ENCODE measurements around the gene TCOF1. TPM values are rescaled to one million over a fixed set of nuclear protein-coding genes. Genes with fewer than 3 reads are reported as not detected.

The TCOF1 gene
- total RNA-seq, 1 donor from 2014 or later, result 9.4 TPM

DNA sequence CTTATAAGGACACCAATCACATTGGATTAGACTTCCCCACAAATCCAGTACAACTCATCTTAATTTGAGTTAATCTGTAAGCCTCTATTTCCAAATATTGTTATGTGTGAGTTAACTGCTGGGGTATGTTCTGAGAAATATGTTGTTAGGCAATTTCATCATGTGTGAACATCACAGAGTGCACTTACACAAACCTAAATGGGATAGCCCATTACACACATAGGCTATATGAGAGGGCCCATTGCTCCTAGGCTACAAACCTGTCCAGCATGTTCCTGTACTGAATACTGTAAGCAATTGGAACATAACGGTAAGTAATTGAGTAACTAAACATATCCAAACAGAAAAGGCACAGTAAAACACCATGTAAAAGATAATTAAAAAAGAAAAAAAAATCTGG, 35.7 kb upstream of the TCOF1 start:
- FAIRE-seq (no peak), DNase-seq (ENCODE audit: low spot score in 2 of 2) (no peak)

DNA sequence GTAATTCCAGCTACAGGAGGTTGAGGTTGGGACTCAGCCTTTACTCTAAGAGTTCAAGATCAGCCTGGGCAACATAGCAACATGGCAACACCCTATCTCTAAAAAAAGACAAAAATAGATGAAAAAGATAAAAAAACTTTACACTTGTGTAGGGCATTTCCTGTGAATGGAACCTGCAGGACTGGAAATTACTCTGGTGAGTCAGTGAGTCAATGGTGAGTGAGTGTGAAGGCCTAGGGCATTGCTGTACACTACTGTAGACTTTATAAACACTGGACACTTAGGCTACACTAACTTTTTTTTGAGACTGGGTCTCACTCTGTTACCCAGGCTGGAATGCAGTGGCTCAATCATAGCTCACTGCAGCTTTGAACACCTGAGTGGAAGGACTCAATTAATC, 35.3 kb upstream of the TCOF1 start:
- DNase-seq (ENCODE audit: low spot score in 2 of 2) (no peak), FAIRE-seq (no peak)

DNA sequence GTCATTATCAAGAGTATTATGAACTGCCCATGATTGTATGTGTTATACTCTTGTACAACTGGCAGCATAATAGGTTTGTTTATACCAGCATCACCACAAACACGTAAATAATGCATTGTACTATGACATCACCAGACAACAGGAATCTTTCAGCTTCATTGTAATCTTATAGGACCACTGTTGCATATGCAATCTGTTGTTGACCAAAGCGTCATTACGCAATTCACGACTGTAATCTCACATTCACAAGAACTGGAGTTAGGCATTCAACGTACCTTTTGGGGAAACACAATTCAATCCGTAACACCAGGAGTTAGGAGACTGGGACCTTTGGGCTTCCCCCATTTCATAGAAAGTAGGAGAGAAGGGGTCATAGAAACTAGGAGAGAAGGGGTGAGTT, 34.4 kb upstream of the TCOF1 start:
- FAIRE-seq, result no peak
- DNase-seq (ENCODE audit: low spot score in 2 of 2), result no peak

DNA sequence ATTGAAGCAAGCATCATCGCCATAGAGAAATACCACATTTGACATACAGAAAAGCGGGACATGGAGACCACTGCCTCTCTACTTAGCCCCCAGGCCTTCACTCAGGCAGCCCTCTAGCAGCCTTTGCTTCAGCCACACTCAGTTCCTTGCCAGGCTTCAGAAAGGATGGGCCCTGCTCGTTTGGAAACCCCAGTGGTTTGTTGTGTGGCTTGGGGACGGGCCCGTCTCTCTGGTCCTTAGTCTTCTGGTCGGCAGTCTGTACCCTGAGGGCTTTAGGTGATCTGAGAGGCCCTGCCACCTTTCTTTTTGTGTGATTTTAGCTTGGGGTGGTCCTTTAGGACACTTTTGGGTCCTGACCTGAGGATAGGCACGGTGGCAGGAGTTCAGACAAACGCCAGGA, 33.7 kb upstream of the TCOF1 start:
- DNase-seq (ENCODE audit: low spot score in 2 of 2), result no peak

DNA sequence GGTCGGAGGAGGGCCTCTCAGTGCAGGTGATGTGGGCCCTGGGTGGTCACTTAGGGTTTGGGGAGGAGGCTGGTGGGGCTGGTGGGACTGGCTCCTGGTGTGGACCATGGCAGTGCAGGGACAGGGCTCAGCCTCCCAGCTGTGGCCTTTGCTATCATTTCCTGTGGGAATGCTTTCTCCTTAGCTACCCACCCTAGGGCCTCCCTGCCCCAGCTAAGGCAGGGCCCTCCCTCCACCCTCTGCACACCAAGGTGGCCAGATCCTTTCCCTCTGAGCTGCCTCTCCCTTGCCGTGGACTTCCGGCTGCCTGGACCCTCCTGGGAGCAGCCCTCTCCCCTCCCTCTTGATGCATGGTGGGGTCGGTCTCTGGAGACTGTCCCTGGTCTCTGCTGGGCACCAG, 32.1 kb upstream of the TCOF1 start:
- DNase-seq (ENCODE audit: low spot score in 2 of 2) (no peak), FAIRE-seq (no peak)

More for the DNA sequence above, 33.7 kb upstream of the TCOF1 start:
- FAIRE-seq, result no peak

DNA sequence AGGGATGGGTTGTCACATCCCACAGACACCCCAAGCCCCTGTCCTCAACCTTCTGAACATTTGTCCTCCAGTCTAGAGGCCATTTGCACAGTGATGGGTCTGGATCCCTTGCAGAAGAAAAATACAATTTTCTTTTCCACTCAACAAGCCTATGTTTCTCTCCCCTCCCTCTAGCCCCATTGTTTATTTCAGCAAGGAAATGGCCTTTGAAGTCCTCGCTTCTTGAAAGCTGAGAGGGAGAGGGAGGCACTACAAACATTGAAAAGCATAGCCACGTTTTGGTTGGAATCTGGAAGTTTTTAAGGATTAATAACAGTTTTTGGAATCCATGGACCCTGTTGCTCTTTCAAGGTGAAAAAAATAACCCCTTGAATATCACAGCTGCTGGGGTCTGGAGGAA, 30.8 kb upstream of the TCOF1 start:
- DNase-seq (ENCODE audit: low spot score in 2 of 2) (no peak), FAIRE-seq (no peak)

DNA sequence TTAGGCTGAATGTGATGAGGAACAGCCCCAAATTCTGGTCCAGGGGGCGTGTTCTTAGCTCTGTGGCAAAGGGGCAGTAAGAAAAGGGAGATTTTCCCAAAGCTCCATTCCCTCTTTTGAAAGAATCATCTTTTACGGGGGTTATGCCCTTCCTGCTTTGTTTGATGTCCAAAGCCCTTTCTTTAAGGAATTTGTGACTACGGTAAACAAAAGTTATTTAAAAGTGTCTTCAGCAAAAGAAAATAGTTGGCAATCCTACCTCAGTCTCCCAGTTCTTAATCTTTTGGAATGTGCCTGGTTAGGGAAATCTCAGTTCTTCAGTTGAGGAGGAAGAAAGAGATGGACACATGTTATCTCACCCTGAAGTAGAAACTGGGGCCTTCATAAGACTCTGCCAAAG, 30.4 kb upstream of the TCOF1 start:
- no peak for FAIRE-seq

DNA sequence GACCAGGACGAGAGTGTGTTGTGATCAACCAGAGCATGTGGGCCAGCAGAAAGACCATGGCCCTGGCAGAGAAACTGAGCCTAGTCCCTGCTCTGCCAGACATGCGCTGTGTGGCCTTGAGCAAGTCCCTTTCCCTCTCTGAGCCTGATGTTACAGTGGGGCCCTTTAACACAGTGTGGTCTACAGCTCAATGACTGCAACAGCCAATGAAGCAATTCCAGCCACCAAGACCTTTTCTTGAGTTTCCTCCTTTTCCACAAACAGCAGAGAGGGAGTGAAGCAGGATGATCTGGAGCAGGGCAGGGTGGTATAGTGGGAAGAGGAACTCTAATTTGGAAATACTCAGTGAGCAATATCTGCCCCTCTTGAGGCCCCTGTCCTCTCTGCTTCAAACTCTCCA, 29.0 kb upstream of the TCOF1 start:
- FAIRE-seq, result no peak
- DNase-seq (ENCODE audit: low spot score in 2 of 2), result no peak

More for the DNA sequence above, 30.4 kb upstream of the TCOF1 start:
- no peak for DNase-seq (ENCODE audit: low spot score in 2 of 2)

DNA sequence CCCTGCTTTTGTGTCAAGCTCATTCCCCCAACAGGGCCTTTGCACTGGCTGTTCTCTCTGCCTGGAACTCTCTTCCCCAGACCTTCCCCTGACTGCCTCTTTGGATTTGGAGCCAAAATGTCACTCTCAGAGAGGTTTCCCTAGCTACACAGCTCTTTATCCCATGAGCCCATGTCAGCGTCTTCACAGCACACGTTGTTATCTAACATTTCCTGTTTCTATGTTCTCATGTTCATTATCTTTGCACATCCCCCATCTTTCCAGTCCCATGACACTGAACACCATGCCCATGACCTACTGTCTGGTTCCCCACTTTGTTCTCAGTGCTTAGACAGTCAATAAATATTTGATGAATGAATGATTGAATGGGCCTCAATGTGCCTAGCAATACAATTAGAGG, 28.5 kb upstream of the TCOF1 start:
- DNase-seq (ENCODE audit: low spot score in 2 of 2) (no peak), FAIRE-seq (no peak)

DNA sequence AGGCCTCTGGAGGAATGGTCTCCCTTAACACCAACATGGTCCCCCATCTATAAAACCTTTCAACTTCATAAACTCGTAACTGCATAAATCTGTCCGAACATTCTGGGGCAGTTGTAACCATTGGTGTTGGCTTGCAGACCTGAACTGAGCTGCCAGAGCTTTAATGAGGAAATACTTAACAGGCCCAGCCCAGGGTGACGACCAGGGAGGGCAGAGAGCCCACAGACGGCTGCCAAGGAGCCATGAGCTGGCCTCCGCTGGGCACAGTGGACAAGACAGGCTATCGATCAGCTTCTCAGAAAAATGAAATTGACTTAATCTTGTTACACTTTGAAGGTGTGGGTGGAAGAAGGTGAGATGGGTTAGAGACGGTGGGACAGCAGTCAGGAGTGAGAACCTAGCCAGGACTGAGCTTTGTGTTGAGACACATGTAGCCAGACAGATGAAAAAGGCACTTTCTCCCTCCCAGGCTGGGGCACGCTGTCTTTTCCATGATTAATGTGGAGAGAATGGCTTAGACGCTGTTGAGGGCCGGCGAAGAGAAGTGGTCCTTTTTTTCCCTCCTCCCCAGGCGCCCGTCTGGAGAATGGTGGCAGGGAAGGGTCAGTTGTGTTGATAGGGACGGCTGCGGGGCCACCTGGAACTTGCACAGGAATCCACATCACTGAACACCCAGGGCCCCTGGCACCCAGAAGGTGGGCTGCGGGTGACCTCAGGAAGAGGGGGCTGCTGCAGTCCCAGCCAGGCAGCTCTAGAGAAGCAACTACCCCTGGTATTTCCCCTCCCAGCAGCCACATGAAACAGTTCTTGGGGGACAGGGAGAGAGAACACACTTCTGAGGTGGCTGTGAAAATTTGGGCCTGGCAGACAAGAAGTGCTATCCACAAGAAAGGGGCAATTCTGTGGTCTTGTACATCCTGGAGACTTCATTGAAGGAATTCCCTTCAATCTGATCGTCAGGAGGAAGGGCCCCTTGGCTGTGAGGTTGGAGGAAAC, 27.3 kb upstream of the TCOF1 start:
- FAIRE-seq, result no peak

DNA sequence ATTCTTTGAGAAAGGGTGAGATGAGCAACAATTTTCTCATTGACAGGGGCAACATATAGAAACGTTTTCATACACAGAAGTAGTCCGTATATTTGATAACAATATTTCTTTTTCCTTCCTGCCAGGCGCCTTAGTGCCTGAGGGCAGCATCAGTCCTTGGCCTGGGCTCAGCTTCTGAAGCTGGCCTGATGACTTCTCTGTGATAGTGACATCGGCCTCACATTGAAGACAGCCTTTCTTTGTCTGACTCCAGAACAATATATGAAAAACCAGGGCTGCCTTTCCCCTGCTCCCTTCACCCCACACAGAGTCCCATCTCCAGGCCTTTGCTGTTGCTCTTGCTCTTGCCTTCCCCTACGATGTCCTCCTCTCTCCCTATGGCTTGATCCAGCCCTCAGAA, 24.1 kb upstream of the TCOF1 start:
- FAIRE-seq (no peak), DNase-seq (ENCODE audit: low spot score in 2 of 2) (peak; percentile 32 to 44)

More for the DNA sequence above, 27.3 kb upstream of the TCOF1 start:
- no peak for DNase-seq (ENCODE audit: low spot score in 2 of 2)

DNA sequence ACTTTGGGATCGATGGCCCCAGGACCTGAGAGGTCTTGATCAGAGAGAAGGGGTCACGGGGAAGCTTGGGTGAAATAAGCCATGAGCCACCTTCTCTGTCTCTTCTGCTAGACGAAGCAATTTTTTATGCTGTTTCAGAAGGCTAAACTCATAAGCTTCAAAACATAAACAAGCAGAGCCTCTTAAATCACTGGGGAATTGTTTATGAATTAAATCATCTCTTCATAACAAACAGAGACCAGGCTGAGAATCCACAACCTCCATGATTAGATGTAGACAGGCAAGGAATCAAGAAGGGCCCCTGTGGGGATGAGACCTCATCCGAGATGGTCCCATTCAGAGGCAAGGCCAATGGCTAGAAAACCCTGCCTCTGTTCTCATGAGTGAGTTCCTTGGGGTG, 21.7 kb upstream of the TCOF1 start:
- DNase-seq (ENCODE audit: low spot score in 2 of 2) (no peak), FAIRE-seq (no peak)

DNA sequence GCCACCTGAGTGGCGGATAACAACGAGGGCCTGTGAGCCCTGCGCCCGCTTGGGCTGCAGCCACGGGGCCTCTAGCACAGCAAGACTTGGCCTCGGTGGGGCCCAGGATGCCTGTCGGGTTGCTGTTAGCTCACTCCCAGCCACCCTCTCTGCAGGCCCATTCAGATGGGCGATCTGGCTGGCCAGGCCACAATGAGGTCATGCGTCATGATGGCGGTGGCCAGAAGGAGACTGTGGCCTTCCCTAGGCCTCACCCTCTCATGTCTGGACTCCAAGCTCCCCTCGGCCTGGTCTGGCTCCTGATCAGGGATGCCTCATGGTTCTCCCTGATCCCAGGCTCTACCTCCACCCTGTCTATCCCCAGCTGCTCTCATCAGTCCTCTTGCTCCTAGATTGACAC, 19.0 kb upstream of the TCOF1 start:
- DNase-seq (ENCODE audit: low spot score in 2 of 2), result no peak
- no peak for FAIRE-seq

DNA sequence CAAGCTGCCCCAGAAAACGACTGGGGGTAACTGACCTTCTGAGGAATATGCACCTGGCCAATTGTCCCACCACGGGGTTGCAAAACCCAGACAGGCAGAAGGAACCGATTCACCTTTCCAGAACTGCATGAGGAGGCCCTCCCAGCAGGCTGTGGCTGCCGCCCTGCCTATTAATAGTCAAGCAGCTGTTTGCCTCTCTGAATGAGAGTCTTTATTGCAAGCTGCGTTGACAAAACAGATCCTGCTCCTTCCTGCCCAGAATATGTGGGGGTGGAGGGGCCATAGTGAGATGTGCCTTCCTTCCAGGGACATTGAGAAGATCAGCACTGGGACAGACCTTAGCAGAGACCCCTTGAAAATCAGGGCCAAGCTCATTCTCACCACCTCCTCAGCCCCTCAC, 18.3 kb upstream of the TCOF1 start:
- FAIRE-seq (no peak), DNase-seq (ENCODE audit: low spot score in 2 of 2) (peak in 1 of 2 donors; percentile 63)

DNA sequence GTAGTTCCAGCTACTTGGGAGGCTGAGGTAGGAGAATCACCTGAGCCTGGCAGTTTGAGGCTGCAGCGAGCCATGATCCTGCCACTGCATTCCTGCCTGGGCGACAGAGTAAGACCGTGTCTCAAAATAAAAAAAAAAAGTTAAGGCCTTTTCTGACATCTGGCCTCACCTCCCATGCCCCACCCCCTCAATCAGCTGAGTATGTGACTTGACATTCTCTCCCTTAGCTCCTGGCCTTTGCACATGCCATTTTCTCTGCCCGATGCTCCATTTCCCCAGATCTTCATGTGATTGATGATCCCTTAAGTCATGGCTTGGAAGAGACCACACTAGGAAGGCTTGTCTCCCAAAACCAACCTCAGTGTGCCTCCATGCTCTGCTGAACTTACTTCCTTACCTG, 17.7 kb upstream of the TCOF1 start:
- FAIRE-seq (no peak), DNase-seq (ENCODE audit: low spot score in 2 of 2) (no peak)

DNA sequence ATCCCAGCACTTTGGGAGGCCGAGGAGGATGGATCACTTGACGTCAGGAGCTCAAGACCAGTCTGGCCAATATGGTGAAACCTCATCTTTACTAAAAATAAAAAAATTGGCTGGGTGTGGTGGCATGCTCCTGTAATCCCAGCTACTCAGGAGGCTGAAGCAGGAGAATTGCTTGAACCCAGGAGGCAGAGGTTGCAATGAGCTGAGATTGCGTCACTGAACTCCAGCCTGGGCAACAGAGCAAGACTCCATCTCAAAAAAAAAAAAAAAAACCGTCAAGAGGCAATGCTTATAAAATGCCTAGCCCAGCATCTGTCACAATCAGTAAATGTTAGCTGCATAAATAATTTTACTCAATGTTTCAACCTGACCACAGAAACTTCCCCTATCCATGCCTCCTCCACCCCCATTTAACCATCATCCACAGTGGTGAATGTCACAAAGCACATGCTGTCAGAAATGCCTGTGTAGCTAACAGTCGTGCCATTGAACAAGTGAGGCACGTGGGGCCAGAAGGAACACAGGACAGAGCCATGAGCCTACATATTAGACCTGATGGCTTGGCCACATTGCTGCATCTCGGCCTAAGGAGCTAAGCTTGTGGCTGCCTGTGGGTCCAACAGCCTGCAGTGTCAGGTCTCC, 16.8 kb upstream of the TCOF1 start:
- FAIRE-seq, result no peak
- DNase-seq (ENCODE audit: low spot score in 2 of 2), result no peak

DNA sequence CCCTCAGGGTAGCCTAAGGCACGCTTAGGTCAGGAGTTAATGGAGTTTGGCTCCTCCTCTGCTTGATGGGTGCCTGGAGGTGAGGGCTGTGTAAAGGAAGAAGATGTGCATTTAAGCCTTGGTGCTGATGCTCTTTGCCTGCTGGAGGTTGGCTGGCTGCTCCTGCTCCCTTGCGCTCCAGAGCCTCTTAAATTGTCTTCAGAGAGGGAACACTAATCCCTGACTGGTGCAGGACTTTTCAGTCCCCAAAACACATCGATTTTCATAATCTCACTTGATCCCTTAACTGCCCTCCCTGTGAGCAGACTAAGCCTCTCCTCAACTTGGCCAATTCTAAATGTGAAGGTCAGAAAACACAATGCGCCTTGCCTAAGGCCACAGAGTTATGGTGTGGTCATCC, 16.2 kb upstream of the TCOF1 start:
- DNase-seq (ENCODE audit: low spot score in 2 of 2) (no peak), FAIRE-seq (no peak)

DNA sequence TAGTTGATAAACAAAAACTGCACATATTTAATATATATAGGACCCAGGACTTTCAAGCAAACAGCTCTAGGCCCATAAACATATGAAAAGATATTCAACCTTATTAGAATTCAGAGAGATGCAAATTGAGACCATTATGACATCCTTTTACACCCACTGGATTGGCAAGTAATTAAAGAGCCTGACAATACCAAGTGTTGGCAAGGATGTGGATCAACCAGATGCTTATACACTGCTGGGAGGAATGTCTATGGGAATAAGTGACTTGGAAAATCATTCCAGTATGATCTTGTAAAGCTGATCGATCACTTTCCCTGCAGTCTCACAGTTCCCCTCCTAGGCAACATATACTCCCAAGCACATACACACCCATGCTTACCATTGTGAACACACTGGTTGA, 15.5 kb upstream of the TCOF1 start:
- FAIRE-seq, result no peak
- no peak for DNase-seq (ENCODE audit: low spot score in 2 of 2)

DNA sequence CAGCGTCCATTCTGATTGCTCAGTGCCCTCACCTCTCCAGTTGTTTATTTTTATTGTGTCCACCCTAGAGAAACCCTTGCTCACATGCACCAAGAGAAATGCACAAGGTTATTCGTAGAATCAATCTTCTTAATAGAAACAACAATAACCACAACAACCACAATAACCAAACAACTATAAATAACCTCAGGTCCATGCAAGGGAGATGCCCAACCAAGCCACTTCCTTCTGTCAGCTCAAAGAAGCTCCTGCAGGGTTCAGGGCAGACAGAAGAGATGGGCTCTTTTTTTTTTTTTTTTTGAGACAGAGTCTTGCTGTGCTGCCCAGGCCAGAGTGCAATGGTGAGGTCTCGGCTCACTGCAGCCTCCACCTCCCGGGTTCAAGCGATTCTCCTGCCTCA, 14.9 kb upstream of the TCOF1 start:
- FAIRE-seq (no peak), DNase-seq (ENCODE audit: low spot score in 2 of 2) (no peak)

DNA sequence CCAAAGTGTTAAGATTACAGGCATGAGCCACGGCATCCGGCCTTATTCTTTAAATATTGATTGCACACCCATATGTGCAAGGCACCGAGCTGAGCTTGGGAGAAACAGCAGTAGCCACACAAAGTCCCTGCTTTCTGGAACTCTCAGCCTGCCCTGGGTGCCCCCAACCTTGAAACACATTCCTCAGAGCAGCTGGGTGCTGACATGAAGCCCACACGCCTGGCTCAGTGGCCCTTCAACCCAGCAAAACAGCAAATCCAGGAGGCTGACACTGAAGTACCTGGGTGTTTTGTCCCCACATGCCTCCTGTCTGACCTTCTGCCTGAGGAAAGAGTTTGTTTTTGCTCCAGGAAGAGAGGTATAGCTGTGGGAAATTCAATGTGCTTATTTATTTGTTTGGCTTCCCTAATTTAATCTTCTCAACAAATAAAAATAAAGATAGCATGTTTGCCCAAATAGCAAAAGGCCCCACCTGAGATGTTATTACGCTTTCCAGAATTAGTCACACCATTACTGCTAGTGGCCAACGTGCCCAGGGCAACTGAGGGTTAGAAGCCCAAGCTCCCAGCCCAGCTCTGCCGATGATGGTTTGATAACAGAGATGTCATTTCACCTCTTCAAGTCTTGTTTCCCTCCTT, 13.4 kb upstream of the TCOF1 start:
- FAIRE-seq (no peak), DNase-seq (ENCODE audit: low spot score in 2 of 2) (no peak)

DNA sequence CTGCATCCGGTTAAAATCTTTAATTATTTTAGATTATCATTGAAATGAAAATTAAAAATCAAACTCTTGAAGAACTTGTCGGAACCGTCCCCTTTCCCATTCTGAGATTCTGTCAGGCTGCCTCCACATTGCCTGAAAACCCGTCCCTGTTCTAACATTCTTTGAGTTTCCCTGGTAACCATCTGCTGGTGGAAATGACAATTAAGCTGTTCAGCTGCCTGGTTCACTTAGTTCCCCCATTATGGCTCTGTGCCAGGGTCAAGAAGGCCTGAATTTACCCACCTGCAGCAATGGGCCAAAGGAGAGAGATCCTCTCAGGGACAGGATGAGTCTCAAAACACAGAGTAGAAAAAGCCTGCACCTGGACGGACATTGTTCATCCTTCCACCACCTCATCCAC, 11.8 kb upstream of the TCOF1 start:
- FAIRE-seq, result no peak
- DNase-seq (ENCODE audit: low spot score in 2 of 2), result no peak
